Hepatocyte (in vitro differentiated cells): ENCODE results near the gene PDCD6IP. TPM values are rescaled to one million over a fixed set of nuclear protein-coding genes. Genes with fewer than 3 reads are reported as not detected.

Experiments used
- DNase-seq: peaks from one replicate; pipeline ENCODE4 v3.0.0-alpha.2; 2016; ENCODE audit warnings: low spot score
- H2AFZ ChIP-seq: fragments of 200-600 bp; sonication (generic); 2 replicates; pipeline ENCODE4 v1.6.0; 2016; ENCODE audit warnings: antibody characterized with exemption, mild to moderate bottlenecking
- H3K27ac ChIP-seq: fragments of 200-600 bp; sonication (generic); 2 replicates; pipeline ENCODE4 v1.5.1; 2016; ENCODE audit warnings: mild to moderate bottlenecking
- H3K27me3 ChIP-seq: fragments of 200-600 bp; sonication (generic); 2 replicates; pipeline ENCODE4 v1.6.1; 2016
- H3K36me3 ChIP-seq: fragments of 200-600 bp; sonication (generic); replicated peaks from 2 replicates; pipeline ENCODE4 v1.5.1; 2016; ENCODE audit warnings: low read depth; ENCODE audit not compliant: insufficient read depth
- H3K4me1 ChIP-seq: fragments of 200-600 bp; sonication (generic); 2 replicates; pipeline ENCODE4 v1.5.1; 2016; ENCODE audit warnings: mild to moderate bottlenecking, moderate library complexity; ENCODE audit not compliant: insufficient read depth
- H3K4me2 ChIP-seq: fragments of 200-600 bp; sonication (generic); 2 replicates; pipeline ENCODE4 v1.6.0; 2016
- H3K4me3 ChIP-seq: fragments of 200-600 bp; sonication (generic); 2 replicates; pipeline ENCODE4 v1.5.1; 2016; ENCODE audit warnings: mild to moderate bottlenecking
- H3K79me2 ChIP-seq: fragments of 200-600 bp; sonication (generic); 2 replicates; pipeline ENCODE4 v1.6.0; 2017; ENCODE audit warnings: mild to moderate bottlenecking
- H3K9me2 ChIP-seq: fragments of 200-600 bp; sonication (generic); replicated peaks from 2 replicates; pipeline ENCODE4 v1.6.0; 2017; ENCODE audit warnings: mild to moderate bottlenecking; ENCODE audit not compliant: insufficient read depth
- H3K9me3 ChIP-seq: fragments of 200-600 bp; sonication (generic); 2 replicates; pipeline ENCODE4 v1.5.1; 2016; ENCODE audit warnings: low read depth, mild to moderate bottlenecking
- H4K20me1 ChIP-seq: fragments of 200-600 bp; sonication (generic); 2 replicates; pipeline ENCODE4 v1.6.0; 2016; ENCODE audit warnings: mild to moderate bottlenecking; ENCODE audit not compliant: insufficient read depth, poor library complexity, severe bottlenecking
- CTCF ChIP-seq: fragments of 200-600 bp; sonication (generic); IDR thresholded peaks from 2 replicates; pipeline ENCODE4 v1.5.1; 2016; ENCODE audit warnings: antibody characterized with exemption, mild to moderate bottlenecking; ENCODE audit not compliant: poor library complexity
- EZH2 ChIP-seq: fragments of 200-600 bp; sonication (generic); IDR thresholded peaks from 2 replicates; pipeline ENCODE4 v1.6.1; 2016; ENCODE audit warnings: antibody characterized with exemption, mild to moderate bottlenecking, borderline replicate concordance
- EZH2phosphoT487 ChIP-seq: fragments of 200-600 bp; sonication (generic); IDR thresholded peaks from one replicate; pipeline ENCODE4 v1.6.1; 2018; ENCODE audit warnings: antibody characterized with exemption, mild to moderate bottlenecking, low read depth, moderate library complexity; ENCODE audit not compliant: unreplicated experiment, severe bottlenecking
- WGBS: methylation state at CpG from one replicate; pipeline ENCODE4 v1.1.6; 2016; ENCODE audit warnings: low lambda C conversion rate; ENCODE audit errors: missing lambda C conversion rate; 5-methylcytosine and 5-hydroxymethylcytosine counted together
- polyA plus RNA-seq: library from polyadenylated mRNA; unstranded; fragments of >200 nt; fragmentation: Nextera tagmentation; extraction: Ambion mirVana; gene quantifications from 2 replicates; pipeline ENCODE4 v1.2.1, GENCODE V29; 2016
- total RNA-seq: library from RNA; depleted of rRNA; stranded (reverse); fragments of >200 nt; gene quantifications from 2 replicates; pipeline ENCODE4 v1.2.3, GENCODE V29; 2014

Gene PDCD6IP
- total and polyA plus RNA-seq, 2 experiments from 2014 or later: 83.6 to 121 TPM

GRCh38 chr3:33768578-33769330 is 29.7 kb upstream of the PDCD6IP start:
- H3K27me3 ChIP-seq: no peaks in the 10 kb centered on the region
- no peak overlapping the region for H3K4me3 ChIP-seq
- H3K9me2 ChIP-seq: no peaks in the 10 kb centered on the region
- H3K36me3 ChIP-seq: no peaks in the 10 kb centered on the region
- no peak overlapping the region for H3K27ac ChIP-seq
- no peak overlapping the region for H3K4me2 ChIP-seq
- H3K79me2 ChIP-seq: no peaks in the 10 kb centered on the region
- TF ChIP-seq CTCF (no peak), EZH2 (no peak), EZH2phosphoT487 (no peak)
- DNase-seq: no peak
- H2AFZ ChIP-seq: no peak overlapping the region
- no peaks in the 10 kb centered on the region for H4K20me1 ChIP-seq
- H3K4me1 ChIP-seq: no peaks in the 10 kb centered on the region
- 96% methylated on average over 9 of the region's 9 CpGs for WGBS
- no peaks in the 10 kb centered on the region for H3K9me3 ChIP-seq

- no peaks in the 10 kb centered on the region for H3K36me3 ChIP-seq
- DNase-seq: peak; percentile 21
- 66% methylated on average over 2 of the region's 2 CpGs for WGBS
- no peaks in the 10 kb centered on the region for H4K20me1 ChIP-seq
- H3K9me3 ChIP-seq: no peaks in the 10 kb centered on the region
- no peaks in the 10 kb centered on the region for H3K9me2 ChIP-seq
- H3K4me2 ChIP-seq: no peak overlapping the region
- H3K4me1 ChIP-seq: no peaks in the 10 kb centered on the region
- no peaks in the 10 kb centered on the region for H3K79me2 ChIP-seq
- no peak overlapping the region for H3K27ac ChIP-seq
- no peak overlapping the region for H3K4me3 ChIP-seq
- H3K27me3 ChIP-seq: no peaks in the 10 kb centered on the region
- no peak overlapping the region for H2AFZ ChIP-seq
- TF ChIP-seq EZH2phosphoT487: no peak
- no peak for TF ChIP-seq EZH2
- no peak for TF ChIP-seq CTCF
Measured at GRCh38 chr3:33773637-33774036, 24.8 kb upstream of the PDCD6IP start.

GRCh38 chr3:33775363-33775762 is 23.1 kb upstream of the PDCD6IP start:
- no peaks in the 10 kb centered on the region for H3K27me3 ChIP-seq
- WGBS: 69% methylated on average over 3 of the region's 3 CpGs
- DNase-seq: no peak
- no peak overlapping the region for H3K27ac ChIP-seq
- no peaks in the 10 kb centered on the region for H3K4me1 ChIP-seq
- no peak overlapping the region for H3K4me3 ChIP-seq
- H3K4me2 ChIP-seq: no peak overlapping the region
- H3K9me2 ChIP-seq: no peaks in the 10 kb centered on the region
- H2AFZ ChIP-seq: no peak overlapping the region
- no peaks in the 10 kb centered on the region for H3K79me2 ChIP-seq
- no peaks in the 10 kb centered on the region for H3K9me3 ChIP-seq
- H3K36me3 ChIP-seq: no peaks in the 10 kb centered on the region
- H4K20me1 ChIP-seq: no peaks in the 10 kb centered on the region
- no peak for TF ChIP-seq EZH2

GRCh38 chr3:33777996-33778395 is 20.4 kb upstream of the PDCD6IP start:
- Histone ChIP-seq H3K27me3 (no peaks in the 10 kb centered on the region), H3K79me2 (no peaks in the 10 kb centered on the region), H3K9me2 (no peaks in the 10 kb centered on the region), H3K9me3 (no peaks in the 10 kb centered on the region), H3K27ac (no peak overlapping the region), H3K4me2 (no peak overlapping the region), H3K4me3 (no peak overlapping the region), H3K36me3 (no peaks in the 10 kb centered on the region), H3K4me1 (no peaks in the 10 kb centered on the region), H4K20me1 (no peaks in the 10 kb centered on the region), H2AFZ (no peak overlapping the region)
- DNase-seq: no peak
- no peak for TF ChIP-seq EZH2
- no peak for TF ChIP-seq EZH2phosphoT487
- TF ChIP-seq CTCF: no peak
- 90% methylated on average over 3 of the region's 3 CpGs for WGBS
